Measurements from ENCODE around the gene TOR1AIP2.
"Not testable (repeated sequence)": the region's sequence is repeated elsewhere in the genome, so short reads cannot be mapped to it uniquely, and the experiment has no call there.

The TOR1AIP2 gene

DNA sequence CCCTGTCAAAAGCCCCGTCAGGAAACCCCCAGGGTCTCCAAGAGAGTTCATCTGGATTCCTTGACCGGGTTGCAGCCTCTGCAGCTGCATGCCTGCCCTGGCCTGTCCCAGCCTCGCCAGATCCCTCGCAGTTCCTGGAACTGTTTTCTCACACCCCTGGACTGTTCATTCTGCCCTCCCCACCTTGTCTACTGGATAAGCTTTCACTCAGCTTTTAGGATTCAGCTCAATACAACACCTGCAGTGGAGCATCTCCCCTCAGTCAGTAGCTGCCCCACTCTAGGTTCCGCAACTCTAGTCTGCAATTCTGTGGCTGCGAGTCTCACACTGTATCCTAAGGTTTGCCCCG, 67.3 kb downstream of the TOR1AIP2 start:
- Histone ChIP-seq H3K9me3 (ENCODE audit: control insufficient read depth, low read depth, low read length) (no peaks in the 10 kb centered on the region), H3K4me1 (ENCODE audit: control insufficient read depth, low read depth, low read length) (peaks cover 3% of the 10 kb centered on the region), H3K36me3 (ENCODE audit: control insufficient read depth, low read depth, low read length) (no peaks in the 10 kb centered on the region), H3K27ac (ENCODE audit: low read length) (no peak overlapping the region), H3K27me3 (ENCODE audit: control insufficient read depth, insufficient read depth, low read length) (peaks cover 11% of the 10 kb centered on the region), H3K9ac (ENCODE audit: low read length) (no peak overlapping the region), H3K4me3 (ENCODE audit: low read length) (no peak overlapping the region)

DNA sequence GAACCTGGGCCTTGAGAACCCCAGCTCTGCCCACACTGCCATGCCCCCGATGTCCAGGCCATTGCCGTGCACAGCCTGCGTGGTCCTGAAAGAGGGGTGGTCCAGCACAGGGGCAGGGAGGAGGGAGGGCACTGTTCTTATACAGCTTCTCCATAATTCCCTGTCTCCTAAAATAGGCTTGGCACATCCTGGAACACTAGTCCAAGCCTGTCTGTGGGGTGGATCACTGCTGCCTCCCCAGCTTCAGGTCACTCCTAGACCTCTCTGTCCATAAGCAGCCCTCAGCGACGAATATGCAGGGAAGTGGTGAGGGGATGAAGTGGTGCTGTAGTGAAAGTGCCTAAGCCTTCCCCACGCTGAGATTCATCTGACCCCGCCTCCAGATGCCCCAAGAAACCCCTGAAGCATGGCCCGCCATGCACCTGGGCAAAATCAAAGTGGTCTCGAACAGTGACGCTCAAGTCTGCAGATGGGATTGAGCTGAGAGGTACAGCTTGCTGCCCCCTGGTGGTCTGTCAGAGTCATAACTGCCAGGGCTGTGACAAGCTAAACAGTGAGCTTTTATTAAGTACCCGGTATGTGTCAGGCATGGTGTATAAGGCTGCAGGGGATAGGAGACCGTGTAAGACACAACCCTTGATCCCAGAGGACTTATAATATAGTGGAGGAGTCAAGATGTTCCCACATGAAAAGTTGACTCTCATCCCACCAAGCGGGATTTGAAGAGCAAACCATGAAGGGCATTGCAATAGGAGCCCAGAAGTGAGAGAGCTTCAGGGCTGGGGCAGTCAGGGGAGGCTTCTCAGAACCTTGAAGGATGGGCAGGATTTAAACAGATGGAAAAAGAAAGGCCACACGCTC, 67.9 kb downstream of the TOR1AIP2 start:
- Histone ChIP-seq H3K9me3 (ENCODE audit: control insufficient read depth, low read depth, low read length) (no peaks in the 10 kb centered on the region), H3K36me3 (ENCODE audit: control insufficient read depth, low read depth, low read length) (no peaks in the 10 kb centered on the region)

DNA sequence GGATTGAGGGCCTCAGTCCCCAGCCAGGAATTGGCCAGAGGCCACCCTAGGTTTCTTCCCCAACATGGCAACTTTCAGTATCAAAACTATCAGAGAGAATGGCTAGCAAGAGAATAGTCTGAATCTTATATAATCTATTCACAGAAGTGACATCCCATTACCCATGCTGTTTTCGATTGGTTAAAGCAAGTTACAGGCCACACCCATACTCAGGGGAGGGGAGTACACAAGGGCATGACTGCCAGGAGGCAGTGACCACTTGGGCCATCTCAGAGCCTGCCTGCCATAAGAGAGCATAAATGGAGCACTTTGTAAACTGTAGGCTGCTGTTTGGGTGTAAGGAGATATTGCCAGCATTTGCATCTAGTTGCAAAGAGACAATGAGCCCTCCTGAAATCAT, 69.1 kb downstream of the TOR1AIP2 start:
- Histone ChIP-seq H3K27me3 (ENCODE audit: control insufficient read depth, insufficient read depth, low read length) (no peaks in the 10 kb centered on the region), H3K9me3 (ENCODE audit: control insufficient read depth, low read depth, low read length) (no peaks in the 10 kb centered on the region), H3K27ac (ENCODE audit: low read length) (no peak overlapping the region), H3K4me1 (ENCODE audit: control insufficient read depth, low read depth, low read length) (no peaks in the 10 kb centered on the region), H3K4me3 (ENCODE audit: low read length) (no peak overlapping the region), H3K9ac (ENCODE audit: low read length) (no peak overlapping the region), H3K36me3 (ENCODE audit: control insufficient read depth, low read depth, low read length) (no peaks in the 10 kb centered on the region)

More for the DNA sequence above, 67.9 kb downstream of the TOR1AIP2 start:
- no peak overlapping the region for H3K27ac ChIP-seq (ENCODE audit: low read length)
- H3K4me1 ChIP-seq (ENCODE audit: control insufficient read depth, low read depth, low read length): no peaks in the 10 kb centered on the region
- H3K4me3 ChIP-seq (ENCODE audit: low read length): no peak overlapping the region
- H3K9ac ChIP-seq (ENCODE audit: low read length): no peak overlapping the region
- H3K27me3 ChIP-seq (ENCODE audit: control insufficient read depth, insufficient read depth, low read length): peaks cover 7% of the 10 kb centered on the region

DNA sequence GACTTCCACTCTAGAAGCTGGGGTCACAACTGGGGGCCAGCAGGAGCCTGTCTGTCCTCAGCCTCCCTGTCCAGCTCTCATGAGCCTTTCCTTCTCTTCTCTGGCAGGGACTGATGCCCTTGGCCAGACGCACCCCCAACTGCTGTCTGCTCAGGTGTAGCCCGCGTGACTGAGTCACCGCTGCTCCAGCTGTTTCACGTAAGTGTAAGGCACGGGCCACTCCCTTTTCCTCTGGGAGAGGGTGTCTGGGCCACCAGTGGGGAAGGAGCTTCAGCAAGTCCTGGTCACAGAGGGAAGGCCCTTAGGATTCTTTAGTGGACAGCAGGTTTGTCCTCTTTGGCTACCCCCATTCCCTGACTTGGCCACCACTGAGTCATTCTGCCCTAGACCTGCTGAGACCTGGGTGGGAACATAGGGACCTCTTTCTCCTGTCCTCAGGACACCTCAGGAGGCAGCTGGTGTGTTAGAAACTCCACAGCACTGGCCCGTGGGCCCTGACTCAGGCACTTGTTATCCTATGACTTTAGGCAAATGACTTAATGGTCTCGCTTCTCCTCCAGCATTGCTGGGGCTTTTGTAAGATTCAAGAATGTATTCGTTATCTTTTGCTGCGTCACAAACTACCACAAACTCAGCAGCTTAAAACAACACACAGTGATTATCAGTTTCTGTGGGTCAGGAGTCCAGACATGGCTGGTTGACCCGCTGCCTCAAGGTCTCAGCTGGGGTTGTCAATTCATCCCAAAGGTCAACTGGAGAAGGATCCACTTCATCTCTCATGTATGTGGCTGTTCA, 69.7 kb downstream of the TOR1AIP2 start:
- Histone ChIP-seq H3K9me3 (ENCODE audit: control insufficient read depth, low read depth, low read length) (no peaks in the 10 kb centered on the region), H3K36me3 (ENCODE audit: control insufficient read depth, low read depth, low read length) (no peaks in the 10 kb centered on the region), H3K4me1 (ENCODE audit: control insufficient read depth, low read depth, low read length) (no peaks in the 10 kb centered on the region), H3K27ac (ENCODE audit: low read length) (no peak overlapping the region), H3K9ac (ENCODE audit: low read length) (no peak overlapping the region), H3K27me3 (ENCODE audit: control insufficient read depth, insufficient read depth, low read length) (no peaks in the 10 kb centered on the region), H3K4me3 (ENCODE audit: low read length) (no peak overlapping the region)

DNA sequence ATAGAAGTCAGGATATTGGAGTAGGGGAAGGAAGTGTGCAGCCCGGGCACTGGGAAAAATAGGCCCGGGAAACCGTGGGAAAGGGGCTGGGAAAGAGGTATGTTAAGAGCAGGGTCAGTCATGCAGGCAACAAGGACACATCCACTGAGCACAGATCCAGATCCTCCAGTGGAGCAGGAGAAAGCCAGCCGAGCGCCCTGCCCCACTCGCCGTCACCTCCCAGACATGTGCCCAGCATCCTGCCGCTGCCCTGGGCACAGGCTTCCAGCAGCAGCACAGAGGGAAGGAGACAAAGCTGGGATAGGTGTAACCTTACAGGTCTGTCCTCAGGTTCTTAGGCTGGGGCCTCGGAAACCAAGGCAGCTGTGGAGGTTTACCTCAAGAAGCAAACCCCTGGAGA, 70.3 kb downstream of the TOR1AIP2 start:
- no peak overlapping the region for H3K27ac ChIP-seq (ENCODE audit: low read length)
- H3K4me1 ChIP-seq (ENCODE audit: control insufficient read depth, low read depth, low read length): no peaks in the 10 kb centered on the region
- H3K9ac ChIP-seq (ENCODE audit: low read length): no peak overlapping the region
- no peaks in the 10 kb centered on the region for H3K27me3 ChIP-seq (ENCODE audit: control insufficient read depth, insufficient read depth, low read length)
- H3K4me3 ChIP-seq (ENCODE audit: low read length): no peak overlapping the region
- H3K9me3 ChIP-seq (ENCODE audit: control insufficient read depth, low read depth, low read length): no peaks in the 10 kb centered on the region
- no peaks in the 10 kb centered on the region for H3K36me3 ChIP-seq (ENCODE audit: control insufficient read depth, low read depth, low read length)

DNA sequence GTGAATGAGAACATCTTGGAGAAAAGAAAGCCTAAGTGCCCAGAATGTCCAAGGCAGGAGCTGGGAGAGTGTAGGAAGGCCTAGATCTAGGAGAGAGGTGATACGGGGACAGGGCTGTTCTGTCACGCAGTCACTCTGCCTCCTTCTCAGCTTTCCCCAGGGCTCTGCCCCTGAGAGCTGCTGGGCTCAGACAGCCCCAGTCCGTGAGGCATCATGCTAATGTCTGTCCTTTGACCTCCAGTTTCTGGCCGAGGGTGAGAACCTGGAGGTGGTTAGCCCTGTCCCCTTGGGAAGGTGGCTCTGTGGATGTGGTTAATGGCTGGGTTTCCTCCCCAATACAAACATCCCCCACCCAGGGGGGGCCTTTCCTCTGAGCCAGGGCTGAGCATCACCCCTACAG, 71.3 kb downstream of the TOR1AIP2 start:
- H3K4me1 ChIP-seq (ENCODE audit: control insufficient read depth, low read depth, low read length): no peaks in the 10 kb centered on the region
- H3K36me3 ChIP-seq (ENCODE audit: control insufficient read depth, low read depth, low read length): no peaks in the 10 kb centered on the region
- H3K27me3 ChIP-seq (ENCODE audit: control insufficient read depth, insufficient read depth, low read length): no peaks in the 10 kb centered on the region
- H3K9me3 ChIP-seq (ENCODE audit: control insufficient read depth, low read depth, low read length): no peaks in the 10 kb centered on the region
- no peak overlapping the region for H3K9ac ChIP-seq (ENCODE audit: low read length)
- no peak overlapping the region for H3K4me3 ChIP-seq (ENCODE audit: low read length)
- no peak overlapping the region for H3K27ac ChIP-seq (ENCODE audit: low read length)

DNA sequence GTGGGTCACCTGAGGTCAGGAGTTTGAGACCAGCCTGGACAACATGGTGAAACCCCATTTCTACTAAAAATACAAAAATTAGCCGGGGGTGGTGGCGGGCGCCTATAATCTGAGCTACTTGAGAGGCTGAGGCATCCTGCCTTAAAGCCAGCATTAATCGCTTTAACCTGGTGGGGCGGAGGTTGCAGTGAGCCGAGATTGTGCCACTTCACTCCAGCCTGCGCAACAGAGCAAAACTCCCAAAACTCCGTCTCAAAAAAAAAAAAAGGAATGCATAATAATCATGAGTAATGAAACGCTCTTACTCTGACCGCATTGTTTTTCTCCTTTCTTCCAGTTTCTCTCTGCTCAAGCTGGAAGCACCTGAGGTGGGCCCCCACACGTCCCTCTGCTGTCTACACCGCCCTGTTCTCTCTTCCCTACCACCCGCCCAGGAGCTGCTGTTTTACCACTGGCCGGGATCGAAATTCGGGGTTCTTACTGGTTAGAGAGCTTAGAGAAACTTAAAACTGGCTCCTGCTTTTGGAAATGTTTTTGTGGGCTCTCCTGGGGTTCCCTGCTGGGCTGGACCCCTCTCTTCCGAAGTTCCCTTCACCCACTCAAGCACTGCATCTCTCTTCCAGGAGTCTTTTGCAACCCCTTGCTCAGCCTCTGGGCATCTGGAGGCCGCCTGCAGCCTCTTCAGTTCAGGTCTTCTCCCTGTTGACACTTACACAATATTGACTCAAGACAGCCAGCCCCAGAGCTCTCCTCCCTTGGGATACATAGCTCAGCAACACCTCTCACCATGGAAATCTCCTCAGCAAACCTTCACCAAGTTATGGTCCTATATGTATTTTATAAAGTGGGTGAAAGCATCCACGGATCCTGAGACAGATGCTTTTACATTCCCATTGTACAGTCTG, 72.1 kb downstream of the TOR1AIP2 start:
- Histone ChIP-seq H3K4me3 (ENCODE audit: low read length) (no peak overlapping the region), H3K9ac (ENCODE audit: low read length) (no peak overlapping the region), H3K9me3 (ENCODE audit: control insufficient read depth, low read depth, low read length) (no peaks in the 10 kb centered on the region), H3K4me1 (ENCODE audit: control insufficient read depth, low read depth, low read length) (no peaks in the 10 kb centered on the region), H3K27ac (ENCODE audit: low read length) (no peak overlapping the region), H3K36me3 (ENCODE audit: control insufficient read depth, low read depth, low read length) (no peaks in the 10 kb centered on the region), H3K27me3 (ENCODE audit: control insufficient read depth, insufficient read depth, low read length) (no peaks in the 10 kb centered on the region)

DNA sequence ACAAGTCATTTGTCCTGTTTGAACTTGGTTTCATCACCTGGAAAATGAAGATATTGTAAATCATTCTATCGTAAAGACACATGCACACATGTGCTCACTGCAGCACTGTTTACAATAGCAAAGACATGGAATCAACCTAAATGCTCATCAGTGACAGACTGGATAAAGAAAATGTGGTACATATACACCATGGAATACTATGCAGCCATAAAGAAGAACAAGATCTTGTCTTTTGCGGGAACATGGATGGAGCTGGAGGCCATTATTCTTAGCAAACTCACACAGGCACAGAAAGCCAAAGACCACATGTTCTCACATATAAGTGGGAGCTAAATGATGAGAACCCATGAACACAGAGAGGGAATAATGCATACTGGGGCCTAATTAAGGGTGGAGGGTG, 73.2 kb downstream of the TOR1AIP2 start:
- not testable (repeated sequence) for H3K4me1 ChIP-seq (ENCODE audit: control insufficient read depth, low read depth, low read length); H3K27ac ChIP-seq (ENCODE audit: low read length); H3K9ac ChIP-seq (ENCODE audit: low read length); H3K27me3 ChIP-seq (ENCODE audit: control insufficient read depth, insufficient read depth, low read length); H3K36me3 ChIP-seq (ENCODE audit: control insufficient read depth, low read depth, low read length); H3K4me3 ChIP-seq (ENCODE audit: low read length); H3K9me3 ChIP-seq (ENCODE audit: control insufficient read depth, low read depth, low read length)

DNA sequence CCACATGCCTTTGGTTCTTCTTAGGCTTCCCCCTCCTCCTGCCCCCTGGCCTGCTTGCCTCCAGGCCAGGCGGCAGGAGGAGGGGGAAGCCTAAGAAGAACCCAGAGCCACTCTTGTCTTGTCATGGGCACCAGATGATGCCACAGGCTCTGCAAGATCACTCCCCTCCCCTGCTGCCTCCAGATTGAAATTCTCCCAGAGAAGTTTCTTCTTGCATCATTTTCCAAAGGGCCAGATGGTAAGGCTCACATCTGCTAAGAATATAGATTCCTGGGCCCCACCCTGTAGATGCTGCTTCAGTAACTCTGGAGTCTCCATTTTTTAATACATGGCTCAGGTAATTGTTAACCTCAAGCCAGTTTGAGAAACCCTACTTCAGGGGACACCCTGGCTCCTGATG, 73.7 kb downstream of the TOR1AIP2 start:
- H3K27ac ChIP-seq (ENCODE audit: low read length): no peak overlapping the region
- no peak overlapping the region for H3K4me3 ChIP-seq (ENCODE audit: low read length)
- no peaks in the 10 kb centered on the region for H3K9me3 ChIP-seq (ENCODE audit: control insufficient read depth, low read depth, low read length)
- H3K36me3 ChIP-seq (ENCODE audit: control insufficient read depth, low read depth, low read length): no peaks in the 10 kb centered on the region
- H3K9ac ChIP-seq (ENCODE audit: low read length): no peak overlapping the region
- H3K4me1 ChIP-seq (ENCODE audit: control insufficient read depth, low read depth, low read length): no peaks in the 10 kb centered on the region
- H3K27me3 ChIP-seq (ENCODE audit: control insufficient read depth, insufficient read depth, low read length): no peaks in the 10 kb centered on the region

DNA sequence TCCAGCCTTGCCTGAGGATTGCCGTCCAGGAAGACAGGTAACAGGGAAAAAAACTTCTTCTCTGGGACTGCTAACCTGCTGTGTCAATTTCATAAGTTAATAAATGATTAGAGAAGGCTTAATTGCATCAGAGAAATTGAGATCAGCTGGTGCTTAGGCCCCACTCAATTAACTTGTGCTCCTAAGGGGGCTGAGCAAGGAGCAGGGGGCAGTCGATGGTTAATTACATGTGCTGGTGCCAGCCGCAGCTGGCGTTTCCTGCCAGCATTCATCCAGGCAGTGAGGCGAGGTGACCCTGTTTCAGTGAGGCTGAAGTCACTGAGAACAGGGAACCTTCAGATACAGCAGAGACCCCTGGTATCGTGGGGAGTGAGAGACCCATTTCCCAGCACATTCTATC, 74.5 kb downstream of the TOR1AIP2 start:
- H3K9me3 ChIP-seq (ENCODE audit: control insufficient read depth, low read depth, low read length): no peaks in the 10 kb centered on the region
- no peaks in the 10 kb centered on the region for H3K36me3 ChIP-seq (ENCODE audit: control insufficient read depth, low read depth, low read length)
- H3K27me3 ChIP-seq (ENCODE audit: control insufficient read depth, insufficient read depth, low read length): no peaks in the 10 kb centered on the region
- H3K9ac ChIP-seq (ENCODE audit: low read length): no peak overlapping the region
- H3K27ac ChIP-seq (ENCODE audit: low read length): no peak overlapping the region
- H3K4me3 ChIP-seq (ENCODE audit: low read length): no peak overlapping the region
- no peaks in the 10 kb centered on the region for H3K4me1 ChIP-seq (ENCODE audit: control insufficient read depth, low read depth, low read length)

DNA sequence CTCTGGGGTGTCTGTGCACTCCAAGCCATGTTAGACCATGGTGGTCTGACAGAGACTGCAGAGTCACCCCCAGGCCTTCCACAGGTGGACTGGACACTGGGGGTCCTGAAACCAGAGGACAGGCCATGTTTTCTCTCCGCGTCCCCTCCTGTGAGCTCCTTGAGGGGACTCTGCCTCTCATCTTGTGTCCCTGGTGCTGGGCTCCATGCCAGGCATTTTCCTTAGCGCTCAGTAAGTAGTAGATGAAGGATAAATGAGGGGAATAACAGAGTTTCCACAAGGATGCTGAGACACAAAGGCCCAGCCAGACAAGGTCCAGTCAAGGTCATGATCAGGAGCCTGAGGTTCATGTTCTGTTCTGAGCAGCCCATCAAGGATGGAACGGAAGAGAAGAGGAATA, 77.1 kb downstream of the TOR1AIP2 start:
- no peak overlapping the region for H3K9ac ChIP-seq (ENCODE audit: low read length)
- no peaks in the 10 kb centered on the region for H3K36me3 ChIP-seq (ENCODE audit: control insufficient read depth, low read depth, low read length)
- H3K27ac ChIP-seq (ENCODE audit: low read length): no peak overlapping the region

More for the DNA sequence above, 77.1 kb downstream of the TOR1AIP2 start:
- Histone ChIP-seq H3K27me3 (ENCODE audit: control insufficient read depth, insufficient read depth, low read length) (no peaks in the 10 kb centered on the region), H3K4me3 (ENCODE audit: low read length) (no peak overlapping the region), H3K4me1 (ENCODE audit: control insufficient read depth, low read depth, low read length) (no peaks in the 10 kb centered on the region), H3K9me3 (ENCODE audit: control insufficient read depth, low read depth, low read length) (no peaks in the 10 kb centered on the region)

Data from iPS-18a (cell line).